ENCODE measurements around the gene ZNF576. TPM values are rescaled to one million over a fixed set of nuclear protein-coding genes. Genes with fewer than 3 reads are reported as not detected.
"Not testable (repeated sequence)": the region's sequence is repeated elsewhere in the genome, so short reads cannot be mapped to it uniquely, and the experiment has no call there.

The ZNF576 gene
- total and polyA plus RNA-seq, 4 donors, result 11.4 to 15.7 (median 13.3) TPM

- H3K9me3 ChIP-seq (ENCODE audit: control insufficient read depth, low read length); H3K4me3 ChIP-seq (ENCODE audit: low read length in 2 of 2); H3K4me1 ChIP-seq (ENCODE audit: control insufficient read depth in 1 of 2, insufficient read depth in 2 of 2, low read length in 2 of 2); H3K27ac ChIP-seq (ENCODE audit: low read depth in 1 of 2, low read length in 2 of 2); DNase-seq; ATAC-seq (ENCODE audit: low FRiP score); H3K27me3 ChIP-seq (ENCODE audit: control insufficient read depth in 1 of 2, insufficient read depth in 2 of 2, low read length in 1 of 2); H3K36me3 ChIP-seq (ENCODE audit: control insufficient read depth in 1 of 2, insufficient read depth in 2 of 2, low read length in 1 of 2); intact Hi-C loops (cut with DNase I): not testable (repeated sequence)
- WGBS, 2 donors, result 58 to 60% methylated on average over 5 of the region's 5 CpGs
Observed at GRCh38 chr19:43600326-43600725, 3.9 kb downstream of the ZNF576 start.

- Histone ChIP-seq H3K27ac (ENCODE audit: low read depth in 1 of 2, low read length in 2 of 2) (no peak overlapping the region), H3K27me3 (ENCODE audit: control insufficient read depth in 1 of 2, insufficient read depth in 2 of 2, low read length in 1 of 2) (no peaks in the 10 kb centered on the region), H3K4me3 (ENCODE audit: low read length in 2 of 2) (no peak overlapping the region), H3K9me3 (ENCODE audit: control insufficient read depth, low read length) (no peaks in the 10 kb centered on the region), H3K4me1 (ENCODE audit: control insufficient read depth in 1 of 2, insufficient read depth in 2 of 2, low read length in 2 of 2) (no peaks in the 10 kb centered on the region), H3K36me3 (ENCODE audit: control insufficient read depth in 1 of 2, insufficient read depth in 2 of 2, low read length in 1 of 2) (peaks cover 2 to 3% of the 10 kb centered on the region in 2 donors)
- 79 to 85% methylated on average over 7 of the region's 7 CpGs for WGBS, 2 donors
- intact Hi-C loops (cut with DNase I), result no loop called here
- DNase-seq, result no peak
- no peak for ATAC-seq (ENCODE audit: low FRiP score)
Observed at GRCh38 chr19:43605875-43606568, 9.6 kb downstream of the ZNF576 start.

GRCh38 chr19:43606569-43607229 lies 10.3 kb downstream of the ZNF576 start:
- Histone ChIP-seq H3K27ac (ENCODE audit: low read depth in 1 of 2, low read length in 2 of 2) (no peak overlapping the region), H3K4me3 (ENCODE audit: low read length in 2 of 2) (no peak overlapping the region), H3K9me3 (ENCODE audit: control insufficient read depth, low read length) (no peaks in the 10 kb centered on the region), H3K4me1 (ENCODE audit: control insufficient read depth in 1 of 2, insufficient read depth in 2 of 2, low read length in 2 of 2) (no peaks in the 10 kb centered on the region), H3K27me3 (ENCODE audit: control insufficient read depth in 1 of 2, insufficient read depth in 2 of 2, low read length in 1 of 2) (no peaks in the 10 kb centered on the region), H3K36me3 (ENCODE audit: control insufficient read depth in 1 of 2, insufficient read depth in 2 of 2, low read length in 1 of 2) (peaks cover 2 to 3% of the 10 kb centered on the region in 2 donors)
- WGBS, 2 donors, result 88 to 91% methylated on average over 7 of the region's 7 CpGs
- ATAC-seq (ENCODE audit: low FRiP score) (no peak), DNase-seq (no peak)
- intact Hi-C loops (cut with DNase I), result no loop called here

- no peaks in the 10 kb centered on the region for H3K9me3 ChIP-seq (ENCODE audit: control insufficient read depth, low read length)
- no peaks in the 10 kb centered on the region for H3K27me3 ChIP-seq (ENCODE audit: control insufficient read depth in 1 of 2, insufficient read depth in 2 of 2, low read length in 1 of 2)
- no peak overlapping the region for H3K27ac ChIP-seq (ENCODE audit: low read depth in 1 of 2, low read length in 2 of 2)
- peaks cover 1 to 2% of the 10 kb centered on the region in 2 donors for H3K36me3 ChIP-seq (ENCODE audit: control insufficient read depth in 1 of 2, insufficient read depth in 2 of 2, low read length in 1 of 2)
- no peak overlapping the region for H3K4me3 ChIP-seq (ENCODE audit: low read length in 2 of 2)
- 81% methylated on average over 28 of the region's 28 CpGs for WGBS, 2 donors
- ATAC-seq (ENCODE audit: low FRiP score), result no peak
- DNase-seq, result no peak
- no peaks in the 10 kb centered on the region for H3K4me1 ChIP-seq (ENCODE audit: control insufficient read depth in 1 of 2, insufficient read depth in 2 of 2, low read length in 2 of 2)
- intact Hi-C loops (cut with DNase I), result no loop called here
Observed at GRCh38 chr19:43607238-43608205, 11.1 kb downstream of the ZNF576 start.

GRCh38 chr19:43609872-43610271 lies 13.5 kb downstream of the ZNF576 start:
- peaks cover 0 to 2% of the 10 kb centered on the region in 2 donors for H3K36me3 ChIP-seq (ENCODE audit: control insufficient read depth in 1 of 2, insufficient read depth in 2 of 2, low read length in 1 of 2)
- H3K27ac ChIP-seq (ENCODE audit: low read depth in 1 of 2, low read length in 2 of 2), result no peak overlapping the region
- H3K27me3 ChIP-seq (ENCODE audit: control insufficient read depth in 1 of 2, insufficient read depth in 2 of 2, low read length in 1 of 2), result no peaks in the 10 kb centered on the region
- no peaks in the 10 kb centered on the region for H3K4me1 ChIP-seq (ENCODE audit: control insufficient read depth in 1 of 2, insufficient read depth in 2 of 2, low read length in 2 of 2)
- H3K4me3 ChIP-seq (ENCODE audit: low read length in 2 of 2), result no peak overlapping the region
- DNase-seq (no peak), ATAC-seq (ENCODE audit: low FRiP score) (no peak)
- intact Hi-C loops (cut with DNase I), result no loop called here
- no peaks in the 10 kb centered on the region for H3K9me3 ChIP-seq (ENCODE audit: control insufficient read depth, low read length)
- WGBS, 2 donors, result 89 to 90% methylated on average over 7 of the region's 7 CpGs

GRCh38 chr19:43610493-43610892 lies 14.1 kb downstream of the ZNF576 start:
- Histone ChIP-seq H3K27ac (ENCODE audit: low read depth in 1 of 2, low read length in 2 of 2) (no peak overlapping the region), H3K36me3 (ENCODE audit: control insufficient read depth in 1 of 2, insufficient read depth in 2 of 2, low read length in 1 of 2) (peaks cover 0 to 2% of the 10 kb centered on the region in 2 donors), H3K4me3 (ENCODE audit: low read length in 2 of 2) (no peak overlapping the region), H3K4me1 (ENCODE audit: control insufficient read depth in 1 of 2, insufficient read depth in 2 of 2, low read length in 2 of 2) (no peaks in the 10 kb centered on the region), H3K9me3 (ENCODE audit: control insufficient read depth, low read length) (no peaks in the 10 kb centered on the region), H3K27me3 (ENCODE audit: control insufficient read depth in 1 of 2, insufficient read depth in 2 of 2, low read length in 1 of 2) (no peaks in the 10 kb centered on the region)
- no peak for ATAC-seq (ENCODE audit: low FRiP score)
- intact Hi-C loops (cut with DNase I), result no loop called here
- DNase-seq, result no peak
- 53 to 59% methylated on average over 3 of the region's 3 CpGs for WGBS, 2 donors

GRCh38 chr19:43611788-43612187 lies 15.4 kb downstream of the ZNF576 start, which contains the start of gene SRRM5:
Gene SRRM5 (plus strand): TSS chr19:43612088. CDS start chr19:43612122, 34 bp downstream.
- intact Hi-C loops (cut with DNase I), result no loop called here
- Histone ChIP-seq H3K4me3 (ENCODE audit: low read length in 2 of 2) (no peak within 1 kb of the TSS), H3K27me3 (ENCODE audit: control insufficient read depth in 1 of 2, insufficient read depth in 2 of 2, low read length in 1 of 2) (no peaks in the 10 kb centered on the region), H3K36me3 (ENCODE audit: control insufficient read depth in 1 of 2, insufficient read depth in 2 of 2, low read length in 1 of 2) (peaks cover 0 to 2% of the 10 kb centered on the region in 2 donors), H3K27ac (ENCODE audit: low read depth in 1 of 2, low read length in 2 of 2) (no peak within 1 kb of the TSS), H3K9me3 (ENCODE audit: control insufficient read depth, low read length) (no peaks in the 10 kb centered on the region), H3K4me1 (ENCODE audit: control insufficient read depth in 1 of 2, insufficient read depth in 2 of 2, low read length in 2 of 2) (no peaks in the 10 kb centered on the region)
- 90 to 98% methylated on average over 3 of the region's 3 CpGs for WGBS, 2 donors
- ATAC-seq (ENCODE audit: low FRiP score), result no peak
- no peak for DNase-seq

GRCh38 chr19:43612374-43612773 lies 16.0 kb downstream of the ZNF576 start:
- Histone ChIP-seq H3K9me3 (ENCODE audit: control insufficient read depth, low read length) (no peaks in the 10 kb centered on the region), H3K27me3 (ENCODE audit: control insufficient read depth in 1 of 2, insufficient read depth in 2 of 2, low read length in 1 of 2) (no peaks in the 10 kb centered on the region), H3K4me3 (ENCODE audit: low read length in 2 of 2) (no peak overlapping the region), H3K36me3 (ENCODE audit: control insufficient read depth in 1 of 2, insufficient read depth in 2 of 2, low read length in 1 of 2) (peaks cover 0 to 2% of the 10 kb centered on the region in 2 donors), H3K4me1 (ENCODE audit: control insufficient read depth in 1 of 2, insufficient read depth in 2 of 2, low read length in 2 of 2) (no peaks in the 10 kb centered on the region), H3K27ac (ENCODE audit: low read depth in 1 of 2, low read length in 2 of 2) (no peak overlapping the region)
- WGBS, 2 donors, result 95% methylated on average over 12 of the region's 12 CpGs
- DNase-seq (no peak), ATAC-seq (ENCODE audit: low FRiP score) (no peak)
- intact Hi-C loops (cut with DNase I), result no loop called here
